Measurements from ENCODE around the gene FRMD4A.

- TF ChIP-seq EZH2 (IDR thresholded peaks at IDR 0.05): no peak
- no peak for TF ChIP-seq CTCF (IDR thresholded peaks at IDR 0.05)
These were observed 243.2 kb downstream of the FRMD4A start for GRCh38 chr10:14087566-14087965.

Measured in neural progenitor cell (in vitro differentiated cells).